ENCODE data around the gene PDCD7.
"Not testable (repeated sequence)": the region's sequence is repeated elsewhere in the genome, so short reads cannot be mapped to it uniquely, and the experiment has no call there.

The PDCD7 gene

DNA sequence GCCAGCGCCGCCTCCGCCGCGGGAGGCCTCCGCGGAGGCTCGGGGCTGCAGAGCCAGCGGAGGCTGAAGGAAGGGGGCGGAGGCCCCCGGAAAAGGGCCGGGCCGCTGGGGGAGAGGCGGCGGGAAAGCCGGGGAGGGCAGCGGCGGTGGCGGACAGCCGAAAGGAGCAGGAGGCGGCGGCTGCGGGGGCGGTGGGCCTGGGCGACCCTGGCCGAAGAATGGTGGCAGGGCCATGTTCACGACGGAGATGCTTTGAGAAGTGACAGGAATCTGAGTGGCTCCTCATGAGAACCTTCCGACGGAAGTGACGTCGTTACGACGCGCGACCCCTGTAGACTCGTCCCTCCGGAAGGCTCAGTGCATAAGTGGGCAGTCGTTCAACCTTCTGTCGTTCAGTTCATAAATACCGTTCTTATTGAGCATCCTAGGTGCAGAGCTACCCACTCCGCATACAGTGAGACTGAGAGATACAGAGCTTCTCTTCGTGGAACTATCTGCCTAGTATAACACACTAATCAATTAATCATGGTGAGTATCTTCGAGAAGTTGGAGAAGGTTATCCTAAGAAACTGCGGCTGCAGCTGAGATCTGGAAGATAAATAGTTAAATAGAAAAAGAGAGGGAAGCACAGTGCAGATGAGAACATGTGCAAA, at the start of gene PDCD7:
Gene PDCD7, minus strand, starts transcription at position 261 of the 653 bp plus-strand sequence. Its CDS starts 27 bp downstream, at position 234.
- DNase-seq = peak; percentile 92

DNA sequence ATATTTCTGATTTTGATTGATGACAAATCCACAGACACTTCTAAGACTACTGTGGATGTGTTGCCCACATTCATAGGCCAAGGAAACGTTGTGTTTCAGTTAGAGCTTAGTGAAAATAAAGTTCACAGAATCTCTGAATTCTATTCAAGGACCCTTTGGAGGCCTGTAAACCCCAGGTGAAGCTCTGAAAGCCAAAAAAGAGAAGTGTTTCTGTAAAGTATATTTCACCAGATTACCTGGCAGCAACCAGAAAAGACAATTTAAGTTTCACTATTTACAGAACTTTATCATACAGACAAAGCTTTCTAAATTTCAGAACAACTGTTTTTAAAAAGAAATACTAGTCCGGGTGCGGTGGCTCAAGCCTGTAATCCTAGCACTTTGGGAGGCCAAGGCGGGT, 48.9 kb upstream of the PDCD7 start:
- DNase-seq = no peak

- not testable (repeated sequence) for DNase-seq
Observed at GRCh38 chr15:65181582-65182353, 48.2 kb upstream of the PDCD7 start.

GRCh38 chr15:65180167-65180566, 46.6 kb upstream of the PDCD7 start:
- DNase-seq = no peak

GRCh38 chr15:65177901-65178300, 44.3 kb upstream of the PDCD7 start:
- DNase-seq = no peak

DNA sequence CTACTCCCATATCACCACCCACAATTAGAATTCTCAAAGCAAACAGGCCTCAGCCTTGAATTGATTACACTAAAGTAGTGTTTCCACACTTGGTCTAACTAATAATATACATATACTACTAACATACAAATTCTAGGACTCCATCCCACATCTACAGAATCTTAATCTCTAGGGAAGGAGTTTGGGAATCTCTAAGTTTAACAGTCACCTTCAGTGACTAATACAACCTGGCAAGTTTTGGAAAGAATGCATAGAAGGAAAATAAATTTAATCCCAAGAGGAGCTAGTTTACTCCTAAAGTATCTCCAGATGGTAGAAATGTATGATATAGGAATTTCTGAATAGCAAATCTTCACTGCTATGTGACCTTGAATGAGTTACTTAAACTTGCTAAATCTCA, 42.4 kb upstream of the PDCD7 start:
- no peak for DNase-seq

- DNase-seq = no peak
Observed at GRCh38 chr15:65175511-65175910, 41.9 kb upstream of the PDCD7 start.

GRCh38 chr15:65174509-65174908, 40.9 kb upstream of the PDCD7 start:
- DNase-seq = no peak

DNA sequence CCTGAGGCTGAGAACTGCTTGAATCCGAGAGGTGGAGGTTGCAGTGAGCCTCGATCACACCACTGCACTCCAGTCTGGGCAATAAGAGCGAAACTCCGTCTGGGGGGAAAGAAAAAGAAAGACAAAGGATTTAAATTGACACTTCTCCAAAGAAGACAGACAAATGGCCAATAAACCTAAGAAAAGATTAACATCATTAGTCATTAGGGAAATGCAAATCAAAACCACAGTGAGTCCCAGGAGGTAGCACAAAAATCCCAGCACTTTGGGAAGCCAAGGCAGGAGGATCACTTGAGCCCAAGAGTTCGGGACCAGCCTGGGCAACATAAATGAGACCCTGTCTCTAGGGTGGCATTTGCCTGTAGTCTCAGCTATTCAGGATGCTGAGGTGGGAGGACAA, 38.9 kb upstream of the PDCD7 start:
- DNase-seq = no peak

DNA sequence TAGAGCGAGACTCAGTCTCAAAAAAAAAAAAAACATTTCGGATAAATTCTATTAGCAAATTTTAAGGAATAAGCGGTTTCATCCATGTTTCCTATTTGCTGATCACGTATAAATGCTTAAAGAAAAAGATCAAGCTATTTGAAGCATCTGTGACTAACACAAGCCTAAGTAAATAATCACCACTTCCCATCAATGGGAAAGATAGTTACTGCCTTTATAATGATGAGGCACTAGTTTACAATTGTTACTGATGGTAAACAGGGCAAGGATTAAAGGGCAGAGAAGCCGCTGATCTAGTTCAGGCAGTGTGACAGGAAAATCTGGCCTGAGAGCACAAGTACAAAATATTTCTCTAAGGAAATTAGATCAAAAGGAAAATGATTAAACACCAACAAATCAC, 37.8 kb upstream of the PDCD7 start:
- DNase-seq = no peak

GRCh38 chr15:65165875-65166274, 32.3 kb upstream of the PDCD7 start:
- no peak for DNase-seq

GRCh38 chr15:65164139-65164538, 30.5 kb upstream of the PDCD7 start:
- no peak for DNase-seq

DNA sequence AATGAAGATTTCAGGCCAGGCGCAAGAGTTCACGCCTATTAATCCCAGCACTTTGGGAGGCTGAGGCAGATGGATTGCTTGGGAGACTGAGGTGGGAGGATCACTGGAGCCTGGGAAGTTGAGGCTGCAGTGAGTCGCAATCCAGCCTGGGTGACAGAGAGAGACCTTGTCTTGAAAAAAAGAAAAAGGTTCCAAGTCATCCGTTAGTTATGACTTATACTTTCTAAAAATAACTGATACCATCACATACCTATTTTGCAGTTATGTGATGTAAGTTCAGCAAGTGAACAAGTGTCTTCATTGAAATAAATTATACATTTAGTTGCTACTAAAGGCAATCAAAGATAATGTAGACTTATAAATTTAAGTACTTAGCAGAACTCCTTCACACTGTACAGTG, 29.4 kb upstream of the PDCD7 start:
- no peak for DNase-seq

- no peak for DNase-seq
Observed at GRCh38 chr15:65156692-65157091, 23.1 kb upstream of the PDCD7 start.

- no peak for DNase-seq
Observed at GRCh38 chr15:65154720-65155119, 21.1 kb upstream of the PDCD7 start.

DNA sequence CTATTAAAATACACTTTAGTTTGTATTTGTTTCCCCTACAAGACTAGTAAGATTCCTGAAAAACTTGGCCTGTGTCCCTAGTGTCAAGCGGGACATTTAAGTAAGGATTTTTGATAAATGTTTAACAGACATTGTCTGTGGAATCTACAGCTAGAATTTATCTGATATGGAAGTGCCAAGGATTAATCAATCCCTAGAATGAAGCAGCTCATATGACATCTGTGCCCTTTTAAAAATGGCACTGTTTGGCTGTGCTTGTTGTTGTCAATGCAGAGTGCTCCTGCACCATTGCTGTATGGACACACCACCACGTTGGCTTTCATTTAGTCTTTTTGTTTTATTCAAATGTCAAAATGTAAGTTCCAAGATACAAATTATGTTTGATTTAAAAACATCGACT, 14.3 kb upstream of the PDCD7 start:
- no peak for DNase-seq

GRCh38 chr15:65146438-65146837, 12.8 kb upstream of the PDCD7 start:
- no peak for DNase-seq

- not testable (repeated sequence) for DNase-seq
Observed at GRCh38 chr15:65138631-65139030, 5.0 kb upstream of the PDCD7 start.

DNA sequence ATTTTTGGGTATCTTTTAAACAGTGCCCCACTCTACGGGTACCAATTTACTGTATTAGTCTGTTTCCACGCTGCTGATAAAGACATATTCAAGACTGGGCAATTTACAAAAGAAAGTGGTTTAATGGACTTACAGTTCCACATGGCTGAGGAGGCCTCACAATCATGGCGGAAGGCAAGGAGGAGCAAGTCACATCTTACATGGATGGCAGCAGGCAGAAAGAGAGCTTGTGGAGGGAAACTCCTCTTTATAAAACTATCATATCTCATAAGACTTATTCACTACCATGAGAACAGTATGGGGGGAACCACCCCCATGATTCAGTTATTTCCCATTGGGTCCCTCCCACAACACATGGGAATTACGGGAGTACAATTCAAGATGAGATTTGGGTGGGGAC, 4.3 kb upstream of the PDCD7 start:
- DNase-seq = not testable (repeated sequence)

- not testable (repeated sequence) for DNase-seq
Observed at GRCh38 chr15:65137089-65137488, 3.5 kb upstream of the PDCD7 start.

DNA sequence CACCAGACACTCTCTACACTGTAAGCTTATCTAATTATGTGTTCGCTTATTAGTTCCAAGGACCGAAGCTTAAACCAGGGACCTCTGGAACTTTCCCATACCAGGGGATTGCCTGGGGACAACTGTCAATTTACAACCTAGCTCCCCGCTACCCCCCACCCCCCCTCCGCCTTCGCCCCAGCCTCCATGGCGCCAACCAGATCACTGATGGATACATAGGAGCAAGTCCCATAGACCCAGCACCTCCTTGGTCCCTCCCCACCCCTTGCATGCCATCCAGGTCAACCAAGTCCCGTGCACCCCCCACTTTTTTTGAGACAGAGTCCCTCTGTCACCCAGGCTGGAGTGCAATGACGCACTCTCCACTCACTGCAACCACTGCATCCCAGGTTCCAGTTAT, 930 bp upstream of the PDCD7 start:
- DNase-seq = no peak

DNA sequence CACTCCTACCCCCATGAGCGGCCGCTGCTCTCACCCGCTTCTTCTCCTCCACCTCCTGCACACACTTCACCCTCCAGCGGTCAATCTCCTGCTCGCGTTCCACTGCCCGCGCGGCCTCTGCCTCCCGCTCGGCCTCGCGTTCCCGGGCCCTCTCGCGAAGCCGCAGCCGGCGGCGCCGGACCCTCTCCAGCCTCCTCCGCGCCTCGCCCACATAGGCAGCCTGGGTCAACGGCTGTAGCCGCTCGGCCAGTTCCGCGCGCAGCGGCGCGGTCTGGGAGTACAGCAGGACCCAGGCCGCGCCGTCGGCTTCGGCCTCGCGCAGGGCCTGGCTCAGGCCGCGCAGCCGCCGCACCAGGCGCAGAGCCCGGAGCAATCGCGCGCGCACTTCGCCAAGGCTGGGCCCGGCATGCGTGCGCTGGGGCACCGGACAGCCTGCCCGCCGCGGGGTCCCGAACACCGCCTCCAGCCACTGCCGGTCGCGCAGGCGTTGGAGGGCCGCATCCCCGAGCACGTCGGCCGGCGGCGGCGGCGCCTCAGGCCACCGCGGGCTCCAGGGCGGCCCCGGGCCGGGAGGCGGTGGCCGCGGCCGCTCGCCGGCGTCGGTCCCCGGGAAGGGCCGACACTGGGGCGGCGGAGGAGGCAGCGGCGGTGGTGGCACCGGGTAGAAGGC, 595 bp downstream of the PDCD7 start:
- DNase-seq = peak; percentile 73

DNA sequence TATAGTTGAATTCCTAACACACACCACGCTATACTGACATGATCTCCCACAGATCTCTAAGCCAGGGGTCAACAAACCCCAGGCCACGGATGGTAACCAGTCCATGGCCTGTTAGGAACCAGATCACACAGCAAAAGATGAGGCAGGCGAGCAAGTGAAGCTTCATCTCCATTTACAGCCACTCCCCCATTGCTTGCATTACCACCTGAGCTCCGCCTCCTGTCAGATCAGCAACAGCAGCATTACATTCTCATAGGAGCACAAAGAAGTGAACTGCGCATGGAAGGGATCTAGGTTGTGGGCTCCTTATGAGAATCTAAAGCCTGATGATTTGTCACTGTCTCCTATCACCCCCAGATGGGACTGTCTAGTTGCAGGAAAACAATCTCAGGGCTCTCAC, 2.7 kb downstream of the PDCD7 start:
- DNase-seq = no peak

GRCh38 chr15:65115542-65115941, 18.1 kb downstream of the PDCD7 start:
- DNase-seq = no peak

Measured in inflammatory macrophage treated with lipopolysaccharide for 4 hours (primary cell).